Peyer's patch (tissue), 4 donors: ENCODE results near the gene NAV2. TPM values are rescaled to one million over a fixed set of nuclear protein-coding genes. Genes with fewer than 3 reads are reported as not detected.
A peak's percentile ranks its signal among the peaks of the same experiment; 100 is the strongest.

Experiments used
- DNase-seq, 3 donors: peaks; one replicate each; pipeline ENCODE4 v3.0.0-alpha.2; 2017 to 2019
- H3K27ac ChIP-seq, 4 donors: fragments of 200-600 bp; sonication (generic); one replicate each; pipeline ENCODE4 v1.5.1; 2016 to 2019
- H3K27me3 ChIP-seq, 2 donors: fragments of 200-600 bp; sonication (generic); one replicate each; pipeline ENCODE4 v1.5.1; 2019
- H3K36me3 ChIP-seq, 3 donors: fragments of 200-600 bp; sonication (generic); one replicate each; pipeline ENCODE4 v1.5.1; 2016 to 2019
- H3K4me1 ChIP-seq, 4 donors: fragments of 200-600 bp; sonication (generic); one replicate each; pipeline ENCODE4 v1.5.1; 2016 to 2019
- H3K4me3 ChIP-seq, 4 donors: fragments of 200-600 bp; sonication (generic); 1 replicate in 3 of 4; 2 replicates in 1 of 4; pipeline ENCODE4 v1.5.1; 2016 to 2019; ENCODE audit warnings: mild to moderate bottlenecking in 1 of 4
- H3K9me3 ChIP-seq, 4 donors: fragments of 200-600 bp; sonication (generic); one replicate each; pipeline ENCODE4 v1.5.1; 2016 to 2019; ENCODE audit warnings: mild to moderate bottlenecking in 1 of 4
- POLR2A ChIP-seq, 2 donors: fragments of 450-650 bp; IDR thresholded peaks; one replicate each; pipeline ENCODE4 v1.5.1; 2017; ENCODE audit warnings: antibody characterized with exemption in 2 of 2, mild to moderate bottlenecking in 2 of 2, moderate library complexity in 2 of 2
- total RNA-seq, 4 donors: library from RNA; depleted of rRNA; stranded (reverse); fragments of >200 nt; gene quantifications; one replicate each; pipeline ENCODE4 v1.1.0, GENCODE V29; 2016
- TF ChIP-seq, protein P1 (sequence below), 6 experiments: fragments of 450-650 bp in 4 of 6; fragments of 200-600 bp in 2 of 6; sonication (generic) in 1 of 6; IDR thresholded peaks; one replicate each; pipeline ENCODE4 v1.5.1; 2017 to 2019; ENCODE audit warnings: antibody characterized with exemption in 6 of 6, mild to moderate bottlenecking in 3 of 6, moderate library complexity in 1 of 6

The NAV2 gene
- total RNA-seq, 4 donors from 2014 or later, result 6.0 to 48.7 (median 20.1) TPM

DNA sequence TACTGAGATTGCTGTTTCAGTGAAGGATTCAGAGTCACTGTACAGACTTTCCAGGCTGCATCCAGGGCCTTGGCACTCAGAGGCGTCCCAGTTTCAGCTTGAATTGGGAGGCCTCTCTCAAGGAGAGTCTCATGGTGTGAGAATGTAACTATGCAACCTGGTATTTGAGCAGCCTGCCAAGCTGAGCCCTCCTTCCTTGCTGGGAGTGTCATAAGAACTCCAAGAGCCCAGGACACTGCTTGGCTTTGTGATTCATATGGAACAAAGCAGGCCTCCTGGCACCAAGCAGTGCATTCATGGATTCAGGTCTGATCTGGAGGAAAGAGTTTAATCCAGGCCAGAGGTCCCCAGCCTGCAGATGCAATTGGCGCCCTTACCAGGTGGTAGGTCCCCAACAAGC lies 276.0 kb downstream of the NAV2 start:
- Histone ChIP-seq H3K36me3 (no peaks in the 10 kb centered on the region), H3K4me3 (no peak overlapping the region), H3K9me3 (no peaks in the 10 kb centered on the region), H3K27ac (peak overlapping the region in 1 of 4 donors; percentile 43), H3K27me3 (no peaks in the 10 kb centered on the region), H3K4me1 (peaks cover 0 to 8% (median 0%) of the 10 kb centered on the region in 4 donors)
- no peak for DNase-seq
- TF ChIP-seq, protein P1, sequence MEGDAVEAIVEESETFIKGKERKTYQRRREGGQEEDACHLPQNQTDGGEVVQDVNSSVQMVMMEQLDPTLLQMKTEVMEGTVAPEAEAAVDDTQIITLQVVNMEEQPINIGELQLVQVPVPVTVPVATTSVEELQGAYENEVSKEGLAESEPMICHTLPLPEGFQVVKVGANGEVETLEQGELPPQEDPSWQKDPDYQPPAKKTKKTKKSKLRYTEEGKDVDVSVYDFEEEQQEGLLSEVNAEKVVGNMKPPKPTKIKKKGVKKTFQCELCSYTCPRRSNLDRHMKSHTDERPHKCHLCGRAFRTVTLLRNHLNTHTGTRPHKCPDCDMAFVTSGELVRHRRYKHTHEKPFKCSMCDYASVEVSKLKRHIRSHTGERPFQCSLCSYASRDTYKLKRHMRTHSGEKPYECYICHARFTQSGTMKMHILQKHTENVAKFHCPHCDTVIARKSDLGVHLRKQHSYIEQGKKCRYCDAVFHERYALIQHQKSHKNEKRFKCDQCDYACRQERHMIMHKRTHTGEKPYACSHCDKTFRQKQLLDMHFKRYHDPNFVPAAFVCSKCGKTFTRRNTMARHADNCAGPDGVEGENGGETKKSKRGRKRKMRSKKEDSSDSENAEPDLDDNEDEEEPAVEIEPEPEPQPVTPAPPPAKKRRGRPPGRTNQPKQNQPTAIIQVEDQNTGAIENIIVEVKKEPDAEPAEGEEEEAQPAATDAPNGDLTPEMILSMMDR (IDR thresholded peaks at IDR 0.05), result no peak
- TF ChIP-seq POLR2A (IDR thresholded peaks at IDR 0.05), result no peak

DNA sequence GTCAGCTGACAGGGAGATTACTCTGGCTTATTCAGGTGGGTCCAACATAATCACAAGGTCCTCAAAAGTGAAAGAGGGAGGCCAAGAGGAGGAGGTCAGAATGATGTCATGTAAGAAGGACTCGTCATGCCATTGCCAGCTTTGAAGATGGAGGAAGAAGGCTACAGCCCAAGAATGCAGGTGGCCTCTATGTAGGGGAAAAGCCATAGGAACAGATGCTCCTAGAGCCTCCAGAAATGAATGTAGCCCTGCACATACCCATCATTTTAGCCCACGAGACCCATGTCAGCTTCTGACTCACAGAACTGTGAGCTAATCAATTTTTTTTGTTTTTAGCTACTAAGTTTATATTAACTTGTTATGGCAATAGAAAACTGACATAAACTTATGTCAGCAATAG lies 276.6 kb downstream of the NAV2 start:
- H3K4me1 ChIP-seq, result peaks cover 0 to 8% (median 0%) of the 10 kb centered on the region in 4 donors
- no peak for TF ChIP-seq POLR2A (IDR thresholded peaks at IDR 0.05)
- TF ChIP-seq, protein P1 (IDR thresholded peaks at IDR 0.05), result no peak
- H3K27me3 ChIP-seq, result no peaks in the 10 kb centered on the region
- DNase-seq, result no peak
- peak overlapping the region in 1 of 4 donors; percentile 43 for H3K27ac ChIP-seq
- H3K4me3 ChIP-seq, result no peak overlapping the region
- H3K36me3 ChIP-seq, result no peaks in the 10 kb centered on the region
- no peaks in the 10 kb centered on the region for H3K9me3 ChIP-seq

- TF ChIP-seq, protein P1 (IDR thresholded peaks at IDR 0.05), result no peak
- no peak for TF ChIP-seq POLR2A (IDR thresholded peaks at IDR 0.05)
- peaks cover 0 to 8% (median 0%) of the 10 kb centered on the region in 4 donors for H3K4me1 ChIP-seq
- DNase-seq, result no peak
- no peak overlapping the region for H3K4me3 ChIP-seq
- H3K36me3 ChIP-seq, result no peaks in the 10 kb centered on the region
- no peaks in the 10 kb centered on the region for H3K9me3 ChIP-seq
- H3K27ac ChIP-seq, result no peak overlapping the region
- no peaks in the 10 kb centered on the region for H3K27me3 ChIP-seq
These were observed 279.5 kb downstream of the NAV2 start for GRCh38 chr11:19992162-19992561.

- no peak for TF ChIP-seq POLR2A (IDR thresholded peaks at IDR 0.05)
- TF ChIP-seq, protein P1 (IDR thresholded peaks at IDR 0.05), result no peak
- Histone ChIP-seq H3K4me1 (peaks cover 0 to 8% (median 0%) of the 10 kb centered on the region in 4 donors), H3K36me3 (no peaks in the 10 kb centered on the region), H3K4me3 (no peak overlapping the region), H3K9me3 (no peaks in the 10 kb centered on the region), H3K27me3 (no peaks in the 10 kb centered on the region), H3K27ac (peak overlapping the region in 1 of 4 donors; percentile 59)
- DNase-seq, result no peak
These were observed 280.4 kb downstream of the NAV2 start for GRCh38 chr11:19992998-19993397.

GRCh38 chr11:19994672-19995071 lies 282.0 kb downstream of the NAV2 start:
- no peaks in the 10 kb centered on the region for H3K27me3 ChIP-seq
- H3K4me3 ChIP-seq, result no peak overlapping the region
- peak overlapping the region in 2 of 4 donors; percentile 43 to 75 for H3K27ac ChIP-seq
- no peaks in the 10 kb centered on the region for H3K36me3 ChIP-seq
- no peak for DNase-seq
- H3K4me1 ChIP-seq, result no peaks in the 10 kb centered on the region
- H3K9me3 ChIP-seq, result no peaks in the 10 kb centered on the region
- TF ChIP-seq, protein P1 (IDR thresholded peaks at IDR 0.05), result no peak
- no peak for TF ChIP-seq POLR2A (IDR thresholded peaks at IDR 0.05)

GRCh38 chr11:19995145-19995544 lies 282.5 kb downstream of the NAV2 start:
- Histone ChIP-seq H3K4me3 (no peak overlapping the region), H3K36me3 (no peaks in the 10 kb centered on the region), H3K9me3 (no peaks in the 10 kb centered on the region), H3K27ac (peak overlapping the region in 2 of 4 donors; percentile 43 to 75), H3K27me3 (no peaks in the 10 kb centered on the region), H3K4me1 (peaks cover 0 to 3% (median 0%) of the 10 kb centered on the region in 4 donors)
- peak in 2 of 3 donors; percentile 56 to 60 for DNase-seq
- TF ChIP-seq, protein P1 (IDR thresholded peaks at IDR 0.05), result peak in 1 of 6 experiments; percentile 2
- TF ChIP-seq POLR2A (IDR thresholded peaks at IDR 0.05), result peak in 1 of 2 donors; percentile 25
